ENCODE measurements around the gene PHC1. TPM values are rescaled to one million over a fixed set of nuclear protein-coding genes. Genes with fewer than 3 reads are reported as not detected.

Gene PHC1
- total RNA-seq, 4 donors from 2014 or later: 9.3 to 23.6 (median 15.3) TPM

DNA sequence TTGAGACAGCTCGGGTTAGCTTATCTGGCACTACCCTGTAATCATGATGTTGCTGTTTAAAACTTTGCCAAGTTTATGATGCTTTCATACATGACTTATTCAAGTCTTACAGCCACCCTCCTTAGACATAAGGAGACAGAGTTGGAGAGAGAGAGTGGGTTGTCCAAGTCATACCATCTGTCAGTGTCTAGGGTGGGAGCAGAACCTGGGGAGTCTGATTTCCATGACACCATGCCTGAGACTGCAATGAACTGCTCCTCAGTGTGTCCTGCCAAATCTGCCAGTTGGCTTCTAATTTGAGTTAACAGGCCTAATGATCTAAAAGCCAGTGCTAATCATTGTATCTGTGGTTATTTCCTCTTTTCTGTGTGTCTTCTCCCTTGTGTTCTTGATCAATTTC lies 43.7 kb upstream of the PHC1 start:
- no peaks in the 10 kb centered on the region for H3K4me1 ChIP-seq
- intact Hi-C loops (cut with DNase I; ENCODE audit: low total_unique reads): no loop called here
- H3K9me3 ChIP-seq: no peaks in the 10 kb centered on the region
- 71% methylated on average over 1 of the region's 1 CpG; no CpG with 5 or more reads in 1 of the 2 donors for WGBS, 2 donors (ENCODE audit: low coverage in 1 of 2)
- DNase-seq: no peak
- H3K27ac ChIP-seq: no peak overlapping the region
- H3K36me3 ChIP-seq: no peaks in the 10 kb centered on the region
- in situ Hi-C loops (cut with MboI; ENCODE audit: low pct_ligation_motif_present in 1 of 4, low pct_unique_long_range_greater_than_20kb in 1 of 4, low sequenced_read_pairs in 3 of 4): loop anchor here in 2 of 4 donors (25.0 kb wide), 2 partner anchors 183 to 333 kb away; partner anchors contain the start of genes CLEC4E (in 1 of the 2) and RIMKLB (in 1 of the 2)
- H3K4me3 ChIP-seq: no peak overlapping the region
- H3K27me3 ChIP-seq: no peaks in the 10 kb centered on the region
- TF ChIP-seq POLR2AphosphoS5 (IDR thresholded peaks at IDR 0.05): no peak
- TF ChIP-seq, protein P1, sequence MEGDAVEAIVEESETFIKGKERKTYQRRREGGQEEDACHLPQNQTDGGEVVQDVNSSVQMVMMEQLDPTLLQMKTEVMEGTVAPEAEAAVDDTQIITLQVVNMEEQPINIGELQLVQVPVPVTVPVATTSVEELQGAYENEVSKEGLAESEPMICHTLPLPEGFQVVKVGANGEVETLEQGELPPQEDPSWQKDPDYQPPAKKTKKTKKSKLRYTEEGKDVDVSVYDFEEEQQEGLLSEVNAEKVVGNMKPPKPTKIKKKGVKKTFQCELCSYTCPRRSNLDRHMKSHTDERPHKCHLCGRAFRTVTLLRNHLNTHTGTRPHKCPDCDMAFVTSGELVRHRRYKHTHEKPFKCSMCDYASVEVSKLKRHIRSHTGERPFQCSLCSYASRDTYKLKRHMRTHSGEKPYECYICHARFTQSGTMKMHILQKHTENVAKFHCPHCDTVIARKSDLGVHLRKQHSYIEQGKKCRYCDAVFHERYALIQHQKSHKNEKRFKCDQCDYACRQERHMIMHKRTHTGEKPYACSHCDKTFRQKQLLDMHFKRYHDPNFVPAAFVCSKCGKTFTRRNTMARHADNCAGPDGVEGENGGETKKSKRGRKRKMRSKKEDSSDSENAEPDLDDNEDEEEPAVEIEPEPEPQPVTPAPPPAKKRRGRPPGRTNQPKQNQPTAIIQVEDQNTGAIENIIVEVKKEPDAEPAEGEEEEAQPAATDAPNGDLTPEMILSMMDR (IDR thresholded peaks at IDR 0.05): no peak
- TF ChIP-seq POLR2A (IDR thresholded peaks at IDR 0.05): no peak
- TF ChIP-seq EP300 (IDR thresholded peaks at IDR 0.05; ENCODE audit: low read depth): no peak

DNA sequence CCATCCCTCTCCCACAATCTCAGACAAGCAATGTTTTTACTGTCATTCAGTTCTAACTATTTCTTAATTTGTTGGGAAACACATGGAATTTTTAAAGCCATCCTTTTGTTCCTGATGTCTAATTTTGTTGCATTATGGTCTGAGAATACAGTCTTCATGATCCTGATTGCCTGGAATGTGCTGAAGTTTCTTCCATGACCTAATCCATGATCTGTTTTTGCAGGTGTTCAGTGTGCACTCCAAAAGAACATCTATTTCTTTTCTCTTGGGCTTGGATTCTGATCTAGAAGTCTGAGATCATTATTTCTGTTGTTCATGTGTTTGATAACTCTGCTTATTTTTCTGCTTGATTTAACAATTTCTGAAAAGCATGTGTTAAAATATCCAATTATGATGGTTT lies 43.2 kb upstream of the PHC1 start:
- in situ Hi-C loops (cut with MboI; ENCODE audit: low pct_ligation_motif_present in 1 of 4, low pct_unique_long_range_greater_than_20kb in 1 of 4, low sequenced_read_pairs in 3 of 4): loop anchor here in 2 of 4 donors (25.0 kb wide), 2 partner anchors 184 to 334 kb away; partner anchors contain the start of genes CLEC4E (in 1 of the 2) and RIMKLB (in 1 of the 2)
- Histone ChIP-seq H3K27ac (no peak overlapping the region), H3K4me3 (no peak overlapping the region), H3K36me3 (no peaks in the 10 kb centered on the region), H3K9me3 (no peaks in the 10 kb centered on the region), H3K27me3 (no peaks in the 10 kb centered on the region), H3K4me1 (no peaks in the 10 kb centered on the region)
- intact Hi-C loops (cut with DNase I; ENCODE audit: low total_unique reads): no loop called here
- no peak for DNase-seq
- TF ChIP-seq, protein P1 (IDR thresholded peaks at IDR 0.05): no peak
- TF ChIP-seq EP300 (IDR thresholded peaks at IDR 0.05; ENCODE audit: low read depth) (no peak), POLR2A (IDR thresholded peaks at IDR 0.05) (no peak), POLR2AphosphoS5 (IDR thresholded peaks at IDR 0.05) (no peak)

DNA sequence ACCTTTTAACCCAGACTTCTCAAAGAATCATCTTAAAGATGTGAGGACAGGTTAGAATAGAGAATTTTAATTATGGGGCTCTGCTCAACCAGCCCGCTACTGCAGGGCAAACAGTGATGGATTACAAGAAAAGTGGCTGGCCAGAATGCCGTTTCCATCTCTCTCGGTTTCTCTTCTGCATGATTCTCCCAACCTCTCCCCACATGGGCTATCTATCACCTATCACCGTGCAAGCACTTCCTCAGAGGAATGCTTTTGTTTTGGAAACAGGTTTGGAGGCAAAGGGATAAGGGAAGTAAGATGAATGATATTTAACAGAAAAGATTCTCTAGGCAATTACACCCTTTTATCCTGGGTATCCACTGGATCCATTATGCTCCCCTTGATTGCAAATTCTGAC lies 37.4 kb upstream of the PHC1 start:
- H3K4me1 ChIP-seq: no peaks in the 10 kb centered on the region
- H3K27me3 ChIP-seq: no peaks in the 10 kb centered on the region
- WGBS, 2 donors (ENCODE audit: low coverage in 1 of 2): 0 to 45% methylated on average over 1 to 4 of the region's 4 CpGs
- no peak for DNase-seq
- intact Hi-C loops (cut with DNase I; ENCODE audit: low total_unique reads): no loop called here
- no peaks in the 10 kb centered on the region for H3K36me3 ChIP-seq
- in situ Hi-C loops (cut with MboI; ENCODE audit: low pct_ligation_motif_present in 1 of 4, low pct_unique_long_range_greater_than_20kb in 1 of 4, low sequenced_read_pairs in 3 of 4): loop anchor here in 2 of 4 donors (25.0 kb wide), 1 partner anchor 190 kb away; the partner anchor contains the start of gene RIMKLB (in 2 of the 2)
- no peak overlapping the region for H3K4me3 ChIP-seq
- no peaks in the 10 kb centered on the region for H3K9me3 ChIP-seq
- no peak overlapping the region for H3K27ac ChIP-seq
- TF ChIP-seq POLR2A (IDR thresholded peaks at IDR 0.05): no peak
- no peak for TF ChIP-seq POLR2AphosphoS5 (IDR thresholded peaks at IDR 0.05)
- TF ChIP-seq EP300 (IDR thresholded peaks at IDR 0.05; ENCODE audit: low read depth): no peak
- TF ChIP-seq, protein P1 (IDR thresholded peaks at IDR 0.05): no peak

DNA sequence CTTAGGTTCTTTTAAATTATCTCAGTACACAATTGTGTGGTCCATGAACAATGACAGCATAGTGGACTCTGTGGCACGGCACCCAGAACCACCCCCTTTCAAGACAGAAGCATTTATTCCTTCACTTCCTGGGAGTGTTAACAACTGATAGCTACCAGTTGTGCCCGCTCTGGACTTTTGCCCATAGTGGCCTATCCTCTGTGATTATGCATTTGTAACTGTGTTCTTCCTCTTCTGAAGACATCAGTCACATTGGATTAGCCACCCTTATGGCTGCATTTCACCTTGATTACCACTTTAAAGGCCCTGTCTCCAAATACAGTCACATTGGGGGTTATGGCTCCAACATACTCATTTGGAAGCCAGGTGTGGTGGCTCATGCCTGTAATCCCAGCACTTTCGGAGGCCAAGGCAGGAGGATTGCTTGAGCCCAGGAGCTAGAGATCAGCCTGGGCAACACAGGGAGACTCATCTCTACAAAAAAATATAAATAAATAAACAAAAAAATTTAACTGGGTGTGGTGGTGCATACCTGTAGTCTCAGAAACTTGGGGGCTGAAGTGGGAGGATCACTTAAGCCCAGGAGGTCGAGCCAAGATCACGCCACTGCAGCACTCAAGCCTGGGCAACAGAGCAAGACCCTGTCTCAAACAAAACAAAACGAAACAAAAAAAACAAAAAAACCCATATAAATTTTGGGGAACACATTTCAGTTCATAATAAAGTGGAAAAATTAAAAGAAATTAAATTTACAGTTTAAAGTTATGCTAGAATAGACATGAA lies 27.6 kb upstream of the PHC1 start:
- TF ChIP-seq, protein P1 (IDR thresholded peaks at IDR 0.05): no peak
- no peak for TF ChIP-seq EP300 (IDR thresholded peaks at IDR 0.05; ENCODE audit: low read depth)
- no peak for TF ChIP-seq POLR2A (IDR thresholded peaks at IDR 0.05)
- TF ChIP-seq POLR2AphosphoS5 (IDR thresholded peaks at IDR 0.05): no peak
- DNase-seq: no peak
- no peaks in the 10 kb centered on the region for H3K36me3 ChIP-seq
- H3K9me3 ChIP-seq: no peaks in the 10 kb centered on the region
- intact Hi-C loops (cut with DNase I; ENCODE audit: low total_unique reads): no loop called here
- WGBS, 2 donors (ENCODE audit: low coverage in 1 of 2): 80 to 83% methylated on average over 4 to 6 of the region's 6 CpGs
- H3K27ac ChIP-seq: no peak overlapping the region
- no peak overlapping the region for H3K4me3 ChIP-seq
- in situ Hi-C loops (cut with MboI; ENCODE audit: low pct_ligation_motif_present in 1 of 4, low pct_unique_long_range_greater_than_20kb in 1 of 4, low sequenced_read_pairs in 3 of 4): loop anchor here in 3 of 4 donors (10.0 to 25.0 kb wide), 2 partner anchors 199 to 202 kb away; partner anchors contain the start of gene RIMKLB (in 2 of the 3)
- H3K4me1 ChIP-seq: peaks cover 0 to 4% (median 0%) of the 10 kb centered on the region in 4 donors
- H3K27me3 ChIP-seq: no peaks in the 10 kb centered on the region

Data from transverse colon (tissue), 4 donors.